ENCODE results near the gene SCMH1.

Gene SCMH1

GRCh38 chr1:41245659-41246058 lies 3.6 kb upstream of the SCMH1 start:
- H3K4me1 ChIP-seq (ENCODE audit: control insufficient read depth, insufficient read depth, low read length), result peaks cover 9% of the 10 kb centered on the region
- no peaks in the 10 kb centered on the region for H3K9me3 ChIP-seq (ENCODE audit: control insufficient read depth, insufficient read depth, low read depth, low read length)
- TF ChIP-seq ZNF416 (tag by site-specific recombination; IDR thresholded peaks at IDR 0.05), result no peak
- no peak for TF ChIP-seq ZNF664 (tag by site-specific recombination; IDR thresholded peaks at IDR 0.05)
- TF ChIP-seq, protein P1, sequence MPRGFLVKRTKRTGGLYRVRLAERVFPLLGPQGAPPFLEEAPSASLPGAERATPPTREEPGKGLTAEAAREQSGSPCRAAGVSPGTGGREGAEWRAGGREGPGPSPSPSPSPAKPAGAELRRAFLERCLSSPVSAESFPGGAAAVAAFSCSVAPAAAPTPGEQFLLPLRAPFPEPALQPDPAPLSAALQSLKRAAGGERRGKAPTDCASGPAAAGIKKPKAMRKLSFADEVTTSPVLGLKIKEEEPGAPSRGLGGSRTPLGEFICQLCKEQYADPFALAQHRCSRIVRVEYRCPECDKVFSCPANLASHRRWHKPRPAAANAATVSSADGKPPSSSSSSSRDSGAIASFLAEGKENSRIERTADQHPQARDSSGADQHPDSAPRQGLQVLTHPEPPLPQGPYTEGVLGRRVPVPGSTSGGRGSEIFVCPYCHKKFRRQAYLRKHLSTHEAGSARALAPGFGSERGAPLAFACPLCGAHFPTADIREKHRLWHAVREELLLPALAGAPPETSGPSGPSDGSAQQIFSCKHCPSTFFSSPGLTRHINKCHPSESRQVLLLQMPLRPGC (tag by site-specific recombination; IDR thresholded peaks at IDR 0.05), result no peak
- TF ChIP-seq, protein P2, sequence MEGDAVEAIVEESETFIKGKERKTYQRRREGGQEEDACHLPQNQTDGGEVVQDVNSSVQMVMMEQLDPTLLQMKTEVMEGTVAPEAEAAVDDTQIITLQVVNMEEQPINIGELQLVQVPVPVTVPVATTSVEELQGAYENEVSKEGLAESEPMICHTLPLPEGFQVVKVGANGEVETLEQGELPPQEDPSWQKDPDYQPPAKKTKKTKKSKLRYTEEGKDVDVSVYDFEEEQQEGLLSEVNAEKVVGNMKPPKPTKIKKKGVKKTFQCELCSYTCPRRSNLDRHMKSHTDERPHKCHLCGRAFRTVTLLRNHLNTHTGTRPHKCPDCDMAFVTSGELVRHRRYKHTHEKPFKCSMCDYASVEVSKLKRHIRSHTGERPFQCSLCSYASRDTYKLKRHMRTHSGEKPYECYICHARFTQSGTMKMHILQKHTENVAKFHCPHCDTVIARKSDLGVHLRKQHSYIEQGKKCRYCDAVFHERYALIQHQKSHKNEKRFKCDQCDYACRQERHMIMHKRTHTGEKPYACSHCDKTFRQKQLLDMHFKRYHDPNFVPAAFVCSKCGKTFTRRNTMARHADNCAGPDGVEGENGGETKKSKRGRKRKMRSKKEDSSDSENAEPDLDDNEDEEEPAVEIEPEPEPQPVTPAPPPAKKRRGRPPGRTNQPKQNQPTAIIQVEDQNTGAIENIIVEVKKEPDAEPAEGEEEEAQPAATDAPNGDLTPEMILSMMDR (tag by site-specific recombination; IDR thresholded peaks at IDR 0.05), result no peak
- TF ChIP-seq BCL11A (tag by site-specific recombination; IDR thresholded peaks at IDR 0.05; ENCODE audit: low read depth), result no peak
- TF ChIP-seq ZBTB48 (tag by site-specific recombination; IDR thresholded peaks at IDR 0.05), result no peak
- TF ChIP-seq, protein P3, sequence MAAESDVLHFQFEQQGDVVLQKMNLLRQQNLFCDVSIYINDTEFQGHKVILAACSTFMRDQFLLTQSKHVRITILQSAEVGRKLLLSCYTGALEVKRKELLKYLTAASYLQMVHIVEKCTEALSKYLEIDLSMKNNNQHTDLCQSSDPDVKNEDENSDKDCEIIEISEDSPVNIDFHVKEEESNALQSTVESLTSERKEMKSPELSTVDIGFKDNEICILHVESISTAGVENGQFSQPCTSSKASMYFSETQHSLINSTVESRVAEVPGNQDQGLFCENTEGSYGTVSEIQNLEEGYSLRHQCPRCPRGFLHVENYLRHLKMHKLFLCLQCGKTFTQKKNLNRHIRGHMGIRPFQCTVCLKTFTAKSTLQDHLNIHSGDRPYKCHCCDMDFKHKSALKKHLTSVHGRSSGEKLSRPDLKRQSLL (tag by site-specific recombination; IDR thresholded peaks at IDR 0.05), result no peak
- no peaks in the 10 kb centered on the region for H3K36me3 ChIP-seq (ENCODE audit: control insufficient read depth in 2 of 2, insufficient read depth in 1 of 2, low read length in 2 of 2)
- ChIA-PET CTCF (interaction anchor here (0.8 kb wide), 1 partner anchor 37 kb away, joined by 5 read pairs; no protein-coding TSS in a partner anchor), POLR2A (no interaction called here)
- no peak overlapping the region for H3K4me3 ChIP-seq (ENCODE audit: low read depth, low read length)
- H3K27ac ChIP-seq (ENCODE audit: extremely low read depth, low read depth, low read length), result no peak overlapping the region

- Histone ChIP-seq H3K4me1 (ENCODE audit: control insufficient read depth, insufficient read depth, low read length) (peaks cover 9% of the 10 kb centered on the region), H3K9me3 (ENCODE audit: control insufficient read depth, insufficient read depth, low read depth, low read length) (no peaks in the 10 kb centered on the region), H3K4me3 (ENCODE audit: low read depth, low read length) (no peak overlapping the region), H3K27ac (ENCODE audit: extremely low read depth, low read depth, low read length) (no peak overlapping the region; the same call in 1 of the 2 replicates), H3K36me3 (ENCODE audit: control insufficient read depth in 2 of 2, insufficient read depth in 1 of 2, low read length in 2 of 2) (no peaks in the 10 kb centered on the region)
- ChIA-PET CTCF (interaction anchor here (0.6 to 1.9 kb wide), 3 partner anchors 12 to 40 kb away, joined by 3 to 6 read pairs (median 5); no protein-coding TSS in a partner anchor), POLR2A (no interaction called here)
- no peak for TF ChIP-seq ZNF24 (tag by site-specific recombination; IDR thresholded peaks at IDR 0.05)
- no peak for TF ChIP-seq ZNF175 (tag by site-specific recombination; IDR thresholded peaks at IDR 0.05)
- TF ChIP-seq ZNF404 (tag by site-specific recombination; IDR thresholded peaks at IDR 0.05), result no peak
- no peak for TF ChIP-seq ZBTB17 (tag by site-specific recombination; IDR thresholded peaks at IDR 0.05)
These were observed 926 bp upstream of the SCMH1 start for GRCh38 chr1:41243079-41243385.

GRCh38 chr1:41242342-41243078 lies 404 bp upstream of the SCMH1 start:
- peaks cover 9% of the 10 kb centered on the region for H3K4me1 ChIP-seq (ENCODE audit: control insufficient read depth, insufficient read depth, low read length)
- H3K4me3 ChIP-seq (ENCODE audit: low read depth, low read length), result peak overlapping the region; percentile 54
- CTCF ChIA-PET, result interaction anchor here (1.4 to 1.9 kb wide), 2 partner anchors 13 to 40 kb away, joined by 5 to 6 read pairs; no protein-coding TSS in a partner anchor
- H3K27ac ChIP-seq (ENCODE audit: extremely low read depth, low read depth, low read length), result peak overlapping the region; percentile 82
- H3K9me3 ChIP-seq (ENCODE audit: control insufficient read depth, insufficient read depth, low read depth, low read length), result no peaks in the 10 kb centered on the region
- POLR2A ChIA-PET, result no interaction called here
- no peaks in the 10 kb centered on the region for H3K36me3 ChIP-seq (ENCODE audit: control insufficient read depth in 2 of 2, insufficient read depth in 1 of 2, low read length in 2 of 2)
- TF ChIP-seq ZNF341 (tag by site-specific recombination; IDR thresholded peaks at IDR 0.05; ENCODE audit: low read depth), result 0 out of 2 replicates have a peak, but pooled peaks have one; percentile 10
- peak; percentile 63 for TF ChIP-seq ZBTB8A (tag by site-specific recombination; IDR thresholded peaks at IDR 0.05)
- TF ChIP-seq, protein P4, sequence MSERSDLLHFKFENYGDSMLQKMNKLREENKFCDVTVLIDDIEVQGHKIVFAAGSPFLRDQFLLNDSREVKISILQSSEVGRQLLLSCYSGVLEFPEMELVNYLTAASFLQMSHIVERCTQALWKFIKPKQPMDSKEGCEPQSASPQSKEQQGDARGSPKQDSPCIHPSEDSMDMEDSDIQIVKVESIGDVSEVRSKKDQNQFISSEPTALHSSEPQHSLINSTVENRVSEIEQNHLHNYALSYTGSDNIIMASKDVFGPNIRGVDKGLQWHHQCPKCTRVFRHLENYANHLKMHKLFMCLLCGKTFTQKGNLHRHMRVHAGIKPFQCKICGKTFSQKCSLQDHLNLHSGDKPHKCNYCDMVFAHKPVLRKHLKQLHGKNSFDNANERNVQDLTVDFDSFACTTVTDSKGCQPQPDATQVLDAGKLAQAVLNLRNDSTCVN (tag by site-specific recombination; optimal IDR thresholded peaks at IDR 0.05), result peak; percentile 48
- TF ChIP-seq KLF17 (tag by site-specific recombination; IDR thresholded peaks at IDR 0.05), result 0 out of 2 replicates have a peak, but pooled peaks have one; percentile 37
- TF ChIP-seq KLF7 (tag by site-specific recombination; IDR thresholded peaks at IDR 0.05; ENCODE audit: borderline replicate concordance), result no peak
- peak; percentile 93 for TF ChIP-seq ZBTB48 (tag by site-specific recombination; IDR thresholded peaks at IDR 0.05)
- TF ChIP-seq, protein P5, sequence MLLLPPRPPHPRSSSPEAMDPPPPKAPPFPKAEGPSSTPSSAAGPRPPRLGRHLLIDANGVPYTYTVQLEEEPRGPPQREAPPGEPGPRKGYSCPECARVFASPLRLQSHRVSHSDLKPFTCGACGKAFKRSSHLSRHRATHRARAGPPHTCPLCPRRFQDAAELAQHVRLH (tag by site-specific recombination; IDR thresholded peaks at IDR 0.05), result peak; percentile 71
- TF ChIP-seq KLF8 (tag by site-specific recombination; IDR thresholded peaks at IDR 0.05), result peak; percentile 11
- TF ChIP-seq, protein P6, sequence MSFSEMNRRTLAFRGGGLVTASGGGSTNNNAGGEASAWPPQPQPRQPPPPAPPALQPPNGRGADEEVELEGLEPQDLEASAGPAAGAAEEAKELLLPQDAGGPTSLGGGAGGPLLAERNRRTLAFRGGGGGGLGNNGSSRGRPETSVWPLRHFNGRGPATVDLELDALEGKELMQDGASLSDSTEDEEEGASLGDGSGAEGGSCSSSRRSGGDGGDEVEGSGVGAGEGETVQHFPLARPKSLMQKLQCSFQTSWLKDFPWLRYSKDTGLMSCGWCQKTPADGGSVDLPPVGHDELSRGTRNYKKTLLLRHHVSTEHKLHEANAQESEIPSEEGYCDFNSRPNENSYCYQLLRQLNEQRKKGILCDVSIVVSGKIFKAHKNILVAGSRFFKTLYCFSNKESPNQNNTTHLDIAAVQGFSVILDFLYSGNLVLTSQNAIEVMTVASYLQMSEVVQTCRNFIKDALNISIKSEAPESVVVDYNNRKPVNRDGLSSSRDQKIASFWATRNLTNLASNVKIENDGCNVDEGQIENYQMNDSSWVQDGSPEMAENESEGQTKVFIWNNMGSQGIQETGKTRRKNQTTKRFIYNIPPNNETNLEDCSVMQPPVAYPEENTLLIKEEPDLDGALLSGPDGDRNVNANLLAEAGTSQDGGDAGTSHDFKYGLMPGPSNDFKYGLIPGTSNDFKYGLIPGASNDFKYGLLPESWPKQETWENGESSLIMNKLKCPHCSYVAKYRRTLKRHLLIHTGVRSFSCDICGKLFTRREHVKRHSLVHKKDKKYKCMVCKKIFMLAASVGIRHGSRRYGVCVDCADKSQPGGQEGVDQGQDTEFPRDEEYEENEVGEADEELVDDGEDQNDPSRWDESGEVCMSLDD (tag by site-specific recombination; IDR thresholded peaks at IDR 0.05), result peak; percentile 70; the same call in 1 of the 2 replicates
- peak; percentile 54 for TF ChIP-seq ZEB2 (tag by site-specific recombination; IDR thresholded peaks at IDR 0.05)
